Measurements from ENCODE around the gene SLC8A1.

SLC8A1 gene

GRCh38 chr2:40457837-40458236 lies 5.9 kb upstream of the SLC8A1 start:
- peak; percentile 5 for DNase-seq

DNA sequence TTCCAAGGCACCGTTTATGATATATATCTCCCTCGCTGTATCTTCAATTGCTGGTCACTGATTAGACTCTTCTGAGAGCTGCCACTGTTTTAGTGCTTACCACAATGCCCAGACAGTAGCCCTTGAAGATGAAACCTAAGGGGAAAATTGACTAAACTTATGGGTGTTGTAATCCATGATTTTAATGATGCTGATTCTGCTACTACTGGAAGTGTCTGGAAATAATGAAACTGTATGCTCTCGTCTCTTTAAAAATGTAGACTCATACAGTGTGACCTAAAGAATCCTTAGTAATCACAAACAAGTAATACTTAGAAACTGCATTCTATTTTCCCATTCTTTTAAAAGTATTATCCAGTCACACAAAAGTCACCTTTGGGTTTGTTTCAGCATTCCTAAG lies 5.5 kb upstream of the SLC8A1 start:
- no peak for DNase-seq

DNA sequence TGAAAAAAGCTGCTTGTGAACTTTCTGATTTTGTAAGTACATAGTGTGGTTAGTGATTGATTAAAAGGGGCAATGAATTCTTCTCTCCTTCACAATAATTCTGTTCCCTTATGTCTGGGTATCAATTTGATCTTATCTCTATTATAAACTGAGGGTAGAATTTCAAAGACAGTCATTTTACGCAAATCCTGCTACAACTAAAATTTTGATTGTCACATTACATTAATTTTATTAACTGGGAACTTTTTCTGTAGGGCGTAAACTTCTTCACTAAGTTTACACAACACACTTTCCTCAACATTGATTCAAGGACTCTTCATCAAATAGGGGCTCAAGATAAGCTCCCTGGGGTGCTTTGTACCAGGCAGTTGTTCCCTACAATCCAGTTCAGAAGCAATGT lies 5.0 kb upstream of the SLC8A1 start:
- DNase-seq = no peak

DNA sequence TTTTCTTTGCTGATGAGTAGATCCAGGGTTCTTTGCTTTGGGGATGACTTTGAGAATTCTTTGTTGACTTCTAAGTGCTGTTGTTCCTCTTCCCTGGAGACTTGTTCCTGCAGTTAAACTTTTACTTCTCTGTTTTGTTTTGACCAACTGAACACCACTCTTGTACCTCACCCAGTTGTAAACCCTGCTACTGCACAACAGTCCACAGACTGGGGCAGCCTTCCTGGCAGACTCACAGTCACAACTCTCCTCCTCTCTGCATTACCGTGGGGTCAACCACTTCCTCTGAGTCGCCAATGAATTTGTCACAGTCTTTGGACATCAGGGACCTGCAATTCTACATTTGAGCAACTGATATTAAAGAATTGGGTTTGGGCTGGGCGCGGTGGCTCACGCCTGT lies 3.8 kb upstream of the SLC8A1 start:
- DNase-seq = peak; percentile 12

GRCh38 chr2:40454321-40454720 lies 2.4 kb upstream of the SLC8A1 start:
- no peak for DNase-seq

DNA sequence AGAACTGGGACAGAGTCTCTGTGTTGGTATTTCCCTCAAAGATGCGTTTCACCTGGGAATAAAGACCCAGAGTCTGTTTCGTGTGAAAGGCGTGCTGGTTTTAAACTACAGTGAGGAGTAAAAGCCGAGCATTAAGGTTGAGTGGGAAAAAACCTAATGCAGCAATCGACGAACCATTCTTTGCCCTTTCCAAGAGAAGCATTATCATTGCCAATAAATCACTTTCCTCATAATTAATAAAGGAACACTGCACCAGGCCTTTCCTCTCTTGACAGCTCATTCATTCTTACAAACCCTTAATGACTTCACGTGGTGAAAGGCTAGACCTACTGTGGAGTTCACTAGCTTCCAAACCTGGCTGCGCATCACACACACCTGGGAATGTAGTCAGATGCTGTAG lies 896 bp upstream of the SLC8A1 start:
- no peak for DNase-seq

DNA sequence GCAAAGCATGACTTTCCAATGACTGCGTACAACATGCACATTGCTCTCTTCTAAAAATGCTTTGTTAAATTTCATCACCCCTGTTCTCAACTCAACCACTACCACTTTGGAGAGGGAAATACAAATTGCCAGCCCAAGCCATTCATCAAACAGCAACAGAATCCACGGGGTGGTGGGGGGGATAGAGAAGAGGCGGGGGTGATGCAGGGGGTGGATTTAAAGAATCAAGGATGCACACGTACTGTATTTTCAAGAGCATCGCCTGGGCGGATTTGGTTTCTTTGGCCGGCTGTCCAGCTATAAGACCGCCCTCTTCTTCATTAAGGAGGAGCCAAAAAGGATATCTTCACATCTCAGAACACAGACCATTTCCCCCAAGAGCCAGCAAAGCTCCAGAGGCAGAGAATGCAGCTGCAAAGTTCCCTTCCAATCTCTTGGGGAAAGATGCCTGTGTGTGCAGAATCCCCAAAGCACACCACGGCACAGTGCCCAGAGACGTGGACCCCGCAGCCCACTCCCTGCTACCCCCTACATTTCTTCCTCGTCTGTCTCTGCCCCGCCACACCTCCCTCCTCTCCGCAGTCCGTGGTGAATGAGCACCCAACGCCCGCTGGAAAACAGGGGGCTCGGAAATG lies 977 bp downstream of the SLC8A1 start:
- peak; percentile 89 for DNase-seq

DNA sequence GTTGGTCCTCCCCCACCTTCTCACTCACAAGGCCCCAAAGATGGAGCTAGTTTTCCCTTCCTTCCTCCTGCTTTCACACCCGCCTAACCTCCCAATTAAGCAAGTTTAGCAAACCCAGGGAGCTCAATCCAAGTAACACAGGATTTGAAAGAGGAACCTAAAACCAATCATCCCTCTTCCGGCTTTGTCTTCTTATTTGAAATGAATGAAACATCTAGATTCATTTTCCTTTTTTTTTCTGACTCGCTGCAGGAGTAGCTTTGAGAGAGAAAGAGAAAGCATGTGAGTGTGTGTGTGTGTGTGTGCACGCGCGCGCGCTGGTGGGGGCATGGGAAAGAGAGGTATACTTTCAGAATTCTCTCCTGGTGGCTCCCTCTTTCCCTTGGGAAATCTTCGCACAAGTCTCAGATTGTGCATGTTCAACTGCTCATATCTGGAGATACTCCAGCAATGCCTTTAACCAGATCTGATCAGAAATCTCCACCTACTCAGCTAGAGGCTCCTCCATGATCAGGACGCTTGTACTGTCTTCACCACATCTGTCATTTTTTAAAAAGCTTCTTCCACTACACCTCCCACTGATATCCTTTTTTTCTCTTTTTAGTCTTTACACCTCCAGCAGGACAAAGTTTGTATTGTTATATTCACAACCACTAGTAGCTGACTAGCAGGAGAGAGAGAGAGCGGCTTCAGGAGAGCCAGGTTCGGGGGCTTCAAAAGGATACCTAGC lies 1.7 kb downstream of the SLC8A1 start:
- DNase-seq = peak; percentile 73

DNA sequence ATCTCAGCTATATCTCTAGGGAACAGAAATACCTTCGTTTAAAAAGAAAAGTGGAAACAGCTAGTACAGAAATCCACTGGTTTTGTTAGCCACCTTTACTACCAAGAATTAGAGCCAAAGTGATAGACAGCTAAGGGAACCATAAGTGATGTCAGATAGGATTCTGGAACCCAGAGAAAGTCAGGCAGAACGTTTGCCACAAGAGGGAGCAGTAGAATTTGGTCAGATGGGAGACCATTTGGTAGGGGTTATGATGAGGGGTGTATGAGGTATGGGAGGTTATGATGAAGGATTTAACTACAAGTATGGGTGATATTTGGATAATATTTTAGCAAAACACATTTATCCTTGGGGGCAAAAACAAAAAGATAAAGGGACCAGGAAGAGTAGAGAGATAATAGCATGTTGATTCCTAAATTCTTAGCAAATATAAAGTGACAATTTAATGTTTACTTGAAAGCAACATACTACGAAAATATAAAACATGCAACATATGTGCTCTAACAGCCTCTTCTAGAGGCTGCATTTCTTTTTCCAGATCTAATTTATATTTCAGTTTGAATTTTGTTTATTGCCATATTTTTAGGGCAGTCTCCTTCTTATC lies 3.3 kb downstream of the SLC8A1 start:
- DNase-seq = peak; percentile 56

GRCh38 chr2:40445467-40445866 lies 6.4 kb downstream of the SLC8A1 start:
- no peak for DNase-seq

DNA sequence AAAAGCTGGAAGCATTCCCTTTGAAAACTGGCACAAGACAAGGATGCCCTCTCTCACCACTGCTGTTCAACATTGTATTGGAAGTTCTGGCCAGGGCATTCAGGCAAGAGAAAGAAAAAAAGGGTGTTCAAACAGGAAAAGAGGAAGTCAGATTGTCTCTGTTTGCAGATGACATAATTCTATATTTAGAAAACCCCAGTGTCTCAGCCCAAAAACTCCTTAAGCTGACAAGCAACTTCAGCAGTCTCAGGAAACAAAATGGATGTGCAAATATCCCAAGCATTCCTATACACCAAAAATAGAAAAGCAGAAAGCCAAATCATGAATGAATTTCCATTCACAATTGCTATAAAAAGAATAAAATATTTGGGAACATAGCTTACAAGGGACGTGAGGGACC lies 11.1 kb downstream of the SLC8A1 start:
- DNase-seq = peak; percentile 49

DNA sequence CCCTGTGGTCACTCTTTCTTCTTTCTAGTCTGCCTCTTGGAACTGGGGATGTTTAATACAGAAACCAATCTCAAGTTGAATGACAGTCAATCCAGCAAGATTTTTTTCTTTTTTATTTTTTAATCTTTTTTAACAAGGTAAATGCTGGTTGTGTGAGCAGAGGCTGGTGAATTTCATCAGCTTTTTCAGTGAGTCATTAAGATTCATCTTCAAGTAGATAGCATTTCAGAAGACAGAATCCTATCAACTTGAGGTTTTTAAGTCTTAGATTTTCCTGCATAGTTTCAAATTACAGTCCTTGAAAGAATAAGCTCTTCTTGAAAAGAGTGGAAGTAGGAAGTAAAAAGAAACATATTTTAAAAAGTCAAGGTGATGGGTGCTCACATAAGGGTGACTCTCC lies 12.4 kb downstream of the SLC8A1 start:
- DNase-seq = peak; percentile 51

DNA sequence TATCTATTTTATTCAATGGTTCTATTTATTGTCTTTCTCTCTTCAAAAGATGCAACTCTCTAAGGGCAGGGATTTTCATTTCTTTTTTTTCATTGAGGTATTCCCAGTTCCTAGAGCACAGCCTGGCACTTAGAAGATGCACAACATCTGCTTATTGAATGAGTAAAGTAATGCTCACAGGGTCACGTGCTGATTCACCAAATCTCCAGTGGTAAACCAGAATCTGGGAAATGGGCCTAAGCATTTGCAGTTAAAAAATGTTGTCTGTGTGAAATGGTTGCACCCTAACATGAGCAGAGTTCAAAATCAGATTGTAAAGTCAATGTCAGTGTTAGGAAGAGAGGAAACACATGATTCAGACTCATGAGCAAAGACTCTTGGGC lies 15.8 kb downstream of the SLC8A1 start:
- no peak for DNase-seq

GRCh38 chr2:40435426-40436092 lies 16.3 kb downstream of the SLC8A1 start:
- no peak for DNase-seq

- peak; percentile 99 for DNase-seq
These were observed 17.1 kb downstream of the SLC8A1 start for GRCh38 chr2:40434731-40435271.

DNA sequence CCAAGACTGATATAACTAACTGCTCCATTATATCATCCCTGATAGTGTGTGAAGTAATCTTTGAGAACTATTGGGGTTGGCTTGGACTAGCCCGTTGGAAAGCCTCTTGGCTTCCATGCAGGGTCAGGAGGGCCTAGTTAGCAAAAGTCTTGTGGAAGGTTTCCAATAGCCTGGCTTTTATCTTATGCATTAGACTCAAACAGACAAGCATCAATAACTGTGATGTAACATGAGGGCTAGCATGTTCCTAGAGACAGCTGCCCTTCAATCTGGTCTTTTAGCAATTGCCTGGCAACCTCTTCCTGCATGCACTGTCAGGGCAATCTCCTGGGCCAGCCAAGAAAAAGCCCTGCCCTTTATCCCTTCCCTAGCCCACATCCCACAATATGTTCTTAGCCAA lies 18.2 kb downstream of the SLC8A1 start:
- DNase-seq = no peak

- DNase-seq = peak; percentile 39
These were observed 18.9 kb downstream of the SLC8A1 start for GRCh38 chr2:40432921-40433483.

GRCh38 chr2:40431600-40431955 lies 20.3 kb downstream of the SLC8A1 start:
- peak; percentile 64 for DNase-seq

- DNase-seq = peak; percentile 29
These were observed 20.9 kb downstream of the SLC8A1 start for GRCh38 chr2:40430776-40431599.

DNA sequence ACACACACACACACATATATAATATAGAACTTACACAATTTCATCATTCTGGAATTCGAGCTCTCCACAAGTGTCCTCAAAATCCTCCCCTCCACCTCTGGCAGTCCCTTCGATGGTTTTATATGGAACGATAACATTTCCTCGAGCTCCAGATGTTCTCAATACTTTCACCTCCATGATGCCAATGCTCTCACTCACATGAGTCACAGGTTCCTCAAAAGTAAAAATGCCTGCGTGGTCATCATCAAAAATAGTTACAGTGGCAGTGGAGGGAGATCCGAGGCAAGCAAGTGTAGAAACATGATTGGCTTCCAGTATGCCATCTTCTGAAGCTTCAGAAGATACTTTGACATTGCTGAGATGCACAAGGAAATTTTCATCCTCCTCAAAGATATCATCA lies 23.5 kb downstream of the SLC8A1 start:
- DNase-seq = peak; percentile 36

GRCh38 chr2:40421631-40422297 lies 30.1 kb downstream of the SLC8A1 start:
- DNase-seq = no peak

- no peak for DNase-seq
These were observed 31.4 kb downstream of the SLC8A1 start for GRCh38 chr2:40420478-40420877.

All from fibroblast of skin of scalp (primary cell).